Dermis blood vessel endothelial cell (primary cell): Measurements from ENCODE around the gene PHLPP1. TPM values are rescaled to one million over a fixed set of nuclear protein-coding genes. Genes with fewer than 3 reads are reported as not detected.
"Not testable (repeated sequence)": the region's sequence is repeated elsewhere in the genome, so short reads cannot be mapped to it uniquely, and the experiment has no call there.

ENCODE experiments used
- DNase-seq: peaks from one replicate; pipeline ENCODE4 v3.0.0; 2010
- total RNA-seq: library from RNA; depleted of rRNA; stranded (reverse); fragments of >200 nt; gene quantifications from 2 replicates; pipeline ENCODE4 v1.2.3, GENCODE V29; 2014

Gene PHLPP1
- total RNA-seq, 1 donor from 2014 or later: 9.4 TPM

DNA sequence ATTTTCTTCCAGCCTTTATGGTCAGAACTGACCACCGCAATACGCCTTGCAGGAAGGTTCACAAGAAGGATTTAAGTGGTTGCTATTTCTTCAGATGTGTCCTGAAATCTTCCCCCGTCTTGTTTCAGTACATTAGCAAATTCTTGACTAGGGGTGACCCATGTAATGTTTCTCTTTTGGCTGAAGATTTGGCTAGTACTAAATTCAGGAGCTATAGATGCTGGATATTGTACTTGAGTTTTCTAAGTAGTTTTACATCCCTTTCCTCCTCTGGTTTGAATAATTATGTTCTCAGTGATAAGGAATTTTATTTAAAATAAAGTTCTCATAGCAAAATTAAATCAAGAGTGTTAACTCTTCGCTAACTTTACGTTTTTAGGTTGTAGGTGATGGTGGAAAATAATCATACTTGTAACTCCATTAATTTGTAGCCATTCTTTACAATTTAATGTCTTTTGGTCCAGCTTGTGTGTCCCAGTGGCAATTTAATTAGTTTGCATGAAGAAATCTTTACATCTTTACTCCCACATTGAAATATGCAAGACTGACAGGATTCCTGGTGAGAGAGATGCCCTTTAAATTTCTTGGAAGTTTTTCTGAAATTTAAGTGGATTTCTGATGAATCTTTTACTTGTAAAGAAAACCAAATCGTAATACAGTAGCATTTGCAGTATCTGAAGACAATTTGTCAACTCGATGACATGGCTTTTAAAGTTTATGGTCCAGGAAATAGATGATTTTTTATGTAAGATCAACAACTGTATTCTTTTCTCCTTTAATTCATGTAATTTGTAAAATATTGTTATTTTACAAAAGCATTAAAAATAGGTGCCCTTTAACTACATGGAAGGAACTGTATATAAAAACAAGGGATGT lies 2.8 kb downstream of the PHLPP1 start:
- DNase-seq: peak; percentile 19

DNA sequence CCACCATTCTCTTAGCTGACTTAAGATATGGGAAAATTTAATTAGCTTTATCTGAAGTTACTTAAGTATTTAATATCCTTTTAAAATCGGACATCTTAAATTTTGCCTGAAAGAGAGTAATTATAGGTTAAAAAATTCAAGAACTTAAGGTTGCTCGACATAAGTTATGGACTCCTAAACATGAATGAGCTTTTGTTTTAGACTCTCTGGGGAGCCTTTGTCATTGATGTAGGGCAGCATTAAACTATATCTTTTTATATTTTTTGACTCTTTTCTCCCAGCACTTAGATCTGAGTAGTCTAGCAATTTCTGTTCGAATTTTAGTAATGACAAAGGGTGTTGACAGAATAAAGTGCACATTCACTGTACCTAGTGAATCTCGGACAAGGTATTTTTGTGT lies 4.7 kb downstream of the PHLPP1 start:
- no peak for DNase-seq

- DNase-seq: no peak
Observed at GRCh38 chr18:62720766-62721613, 5.6 kb downstream of the PHLPP1 start.

DNA sequence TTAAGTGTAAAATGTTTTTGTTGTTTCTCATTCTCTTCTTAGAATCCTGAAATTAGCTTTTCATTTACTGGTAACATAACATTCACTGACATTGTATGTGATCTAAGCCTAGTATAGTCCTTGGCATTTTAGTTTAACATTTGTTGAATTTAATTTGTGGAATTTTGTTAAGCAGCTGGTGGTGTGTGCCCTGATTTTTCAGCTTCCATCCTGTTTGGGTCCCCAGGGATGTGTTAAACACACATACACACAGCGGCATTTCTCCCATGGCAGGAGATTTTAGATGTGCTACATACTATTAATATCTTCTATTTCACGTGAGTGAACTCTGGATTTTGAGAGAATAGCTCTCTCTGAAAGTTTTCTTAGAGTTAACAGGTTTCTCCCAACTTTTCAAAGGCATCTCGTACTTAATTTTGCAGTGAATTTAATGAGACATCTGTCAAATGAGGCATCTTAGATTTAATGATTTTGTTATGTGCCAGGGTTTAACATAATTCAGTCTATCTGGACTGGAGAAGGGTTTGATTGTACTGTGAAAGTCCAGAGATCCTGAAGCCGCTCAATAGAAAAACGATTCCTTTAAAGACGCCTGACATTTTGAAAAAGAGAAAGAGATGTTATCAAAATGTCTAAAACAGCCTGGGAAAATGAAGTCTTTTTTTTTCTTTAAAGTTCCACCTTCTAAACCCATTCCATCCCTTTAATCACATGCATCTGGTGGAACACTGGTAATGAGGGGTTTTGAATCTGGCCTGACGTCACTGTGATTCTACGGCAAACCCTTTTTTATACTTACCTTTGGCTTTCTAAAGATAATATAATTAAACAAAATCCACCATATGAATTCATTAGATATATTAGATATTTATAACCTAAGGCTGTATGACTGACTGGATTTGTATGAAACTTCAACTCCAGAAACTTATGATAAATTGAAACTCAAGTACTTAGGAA lies 6.8 kb downstream of the PHLPP1 start:
- DNase-seq: no peak

DNA sequence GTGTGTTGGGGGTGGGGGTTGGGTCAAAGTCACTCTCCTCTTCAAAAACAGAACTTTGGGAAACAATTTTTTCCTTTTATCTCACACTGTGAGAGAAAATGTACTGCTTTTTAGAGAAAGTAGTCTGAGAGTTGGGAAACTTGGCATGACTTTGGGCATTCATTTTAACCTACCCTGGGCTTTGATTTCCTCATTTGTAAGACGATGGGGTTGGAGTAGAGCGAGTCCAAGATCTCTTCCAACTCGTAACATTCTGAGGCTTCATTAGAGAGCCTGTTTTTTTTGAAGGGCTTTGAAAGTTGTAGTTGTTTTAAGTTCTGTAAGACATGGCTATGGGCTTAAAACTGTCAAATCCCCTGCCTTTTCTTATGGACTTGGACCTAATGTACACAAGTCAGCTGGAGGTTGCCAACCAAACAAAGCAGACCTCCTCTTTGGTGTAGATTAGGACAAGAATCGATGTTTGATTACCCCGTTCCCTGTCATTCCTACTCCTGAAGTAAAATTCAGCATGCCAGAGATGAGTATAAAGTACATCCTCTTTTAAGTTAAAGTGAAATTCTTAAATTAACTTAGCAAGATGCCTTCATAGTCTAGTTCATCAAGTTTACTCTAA lies 8.4 kb downstream of the PHLPP1 start:
- no peak for DNase-seq

DNA sequence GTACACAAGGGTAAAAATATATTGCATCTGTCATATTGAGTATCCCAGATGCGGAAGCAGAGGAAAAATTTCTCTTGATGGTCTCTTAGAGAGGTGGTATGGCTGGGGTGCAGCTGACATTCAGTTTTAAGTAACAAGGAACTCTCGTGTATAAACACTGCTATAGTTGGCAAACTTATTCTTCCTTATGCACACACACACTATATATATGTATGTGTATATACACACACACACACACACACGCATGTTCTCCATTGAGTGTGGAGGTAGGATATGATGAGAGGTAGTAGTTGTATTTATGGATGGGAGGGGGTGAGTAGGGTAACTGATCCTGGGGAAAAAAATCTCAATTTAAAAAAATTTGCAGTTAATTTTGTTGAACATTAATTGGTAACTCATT lies 10.6 kb downstream of the PHLPP1 start:
- no peak for DNase-seq

GRCh38 chr18:62728254-62728653 lies 12.9 kb downstream of the PHLPP1 start:
- no peak for DNase-seq

- DNase-seq: no peak
Observed at GRCh38 chr18:62729487-62730386, 14.4 kb downstream of the PHLPP1 start.

GRCh38 chr18:62730941-62731340 lies 15.6 kb downstream of the PHLPP1 start:
- no peak for DNase-seq

- DNase-seq: no peak
Observed at GRCh38 chr18:62732617-62733016, 17.3 kb downstream of the PHLPP1 start.

DNA sequence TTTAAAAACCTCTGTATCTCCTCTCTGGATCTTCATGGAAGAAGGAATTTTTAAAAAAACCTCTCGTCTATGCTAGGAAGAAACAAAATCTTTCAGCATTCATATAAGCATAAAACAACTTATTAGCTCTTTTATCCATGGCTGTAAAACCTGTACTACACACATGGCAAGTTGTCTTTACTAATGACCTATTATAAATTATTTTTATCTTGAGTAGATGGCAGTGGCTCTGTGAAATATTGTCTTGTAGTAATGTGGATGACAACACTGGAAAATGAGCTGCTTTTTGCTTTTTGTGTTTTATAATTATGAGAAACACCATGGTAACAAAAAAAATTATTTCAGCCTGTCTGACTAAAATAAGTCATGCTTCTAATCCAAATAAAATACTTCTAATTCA lies 18.9 kb downstream of the PHLPP1 start:
- no peak for DNase-seq

DNA sequence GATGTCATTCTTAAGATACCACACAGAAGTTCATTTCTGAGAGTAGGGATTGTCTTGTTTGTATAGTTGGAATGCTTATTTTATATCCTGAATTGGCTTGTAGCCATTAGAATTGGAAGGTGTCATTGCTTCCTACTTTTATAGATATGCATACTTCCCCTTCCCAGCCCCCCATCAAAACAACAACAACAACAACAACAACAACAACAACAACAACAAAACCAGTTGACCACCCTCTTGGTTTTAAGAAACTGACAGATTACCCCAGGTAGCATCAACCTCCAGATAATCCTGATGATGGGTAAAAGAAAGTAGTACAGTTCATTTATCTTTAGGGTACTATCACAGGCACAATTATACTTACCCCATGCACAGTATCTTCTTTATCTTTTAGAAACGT lies 20.0 kb downstream of the PHLPP1 start:
- DNase-seq: no peak

GRCh38 chr18:62736077-62736855 lies 20.9 kb downstream of the PHLPP1 start:
- DNase-seq: no peak

GRCh38 chr18:62737241-62737873 lies 22.0 kb downstream of the PHLPP1 start:
- DNase-seq: no peak

DNA sequence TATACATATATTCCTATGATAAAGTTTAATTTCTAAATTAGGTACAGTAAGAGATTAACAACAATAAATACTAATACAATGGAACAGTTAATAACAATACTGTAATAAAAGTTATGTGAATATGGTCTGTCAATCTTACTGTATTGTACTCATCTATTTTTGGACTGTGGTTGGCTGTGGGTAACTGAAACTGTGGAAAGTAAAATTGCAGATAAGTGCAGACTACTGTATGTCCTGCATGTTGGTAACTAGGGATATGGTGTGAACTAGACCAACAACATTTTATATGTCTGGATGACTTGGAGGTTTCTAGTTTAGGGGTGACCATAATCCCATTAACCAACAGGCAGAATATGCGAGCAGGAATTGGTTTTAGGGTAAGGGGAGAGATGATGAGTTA lies 23.3 kb downstream of the PHLPP1 start:
- no peak for DNase-seq

GRCh38 chr18:62739911-62740310 lies 24.6 kb downstream of the PHLPP1 start:
- DNase-seq: no peak

GRCh38 chr18:62740650-62741049 lies 25.3 kb downstream of the PHLPP1 start:
- not testable (repeated sequence) for DNase-seq

- peak; percentile 88 for DNase-seq
Observed at GRCh38 chr18:62741118-62741566, 25.8 kb downstream of the PHLPP1 start.

DNA sequence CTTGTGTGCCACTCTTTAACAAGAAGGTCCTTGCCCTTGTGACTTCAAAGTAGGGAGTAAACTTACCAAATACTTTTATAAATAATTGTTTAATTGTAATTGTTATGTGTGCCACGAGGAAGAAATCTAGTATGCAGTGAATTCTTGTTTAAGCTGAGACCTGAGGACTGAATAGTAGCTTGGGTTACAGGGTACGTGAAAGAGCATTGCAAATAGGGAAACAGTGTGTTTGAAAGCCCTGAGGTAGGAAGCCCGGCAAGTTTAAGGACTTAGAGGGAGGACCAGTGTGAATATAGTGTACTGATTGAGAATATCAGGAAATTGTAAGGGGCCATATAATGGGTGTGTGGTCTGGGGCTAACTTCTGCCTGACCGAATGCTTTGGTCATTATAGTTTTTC lies 26.2 kb downstream of the PHLPP1 start:
- DNase-seq: no peak
